Progenitor cell of endocrine pancreas (in vitro differentiated cells): ENCODE measurements around the gene EYS. TPM values are rescaled to one million over a fixed set of nuclear protein-coding genes. Genes with fewer than 3 reads are reported as not detected.
"Not testable (repeated sequence)": the region's sequence is repeated elsewhere in the genome, so short reads cannot be mapped to it uniquely, and the experiment has no call there.

ENCODE experiments used
- DNase-seq: peaks from one replicate; pipeline ENCODE4 v3.0.0; 2021; ENCODE audit warnings: low spot score; ENCODE audit not compliant: unreplicated experiment
- H3K27ac Mint-ChIP-seq: 2 replicates; pipeline ENCODE4 v1.8.0; 2021; ENCODE audit warnings: mild to moderate bottlenecking, moderate library complexity, mixed read lengths
- H3K27me3 Mint-ChIP-seq: 2 replicates; pipeline ENCODE4 v1.8.0; 2021; ENCODE audit warnings: mixed read lengths
- H3K36me3 Mint-ChIP-seq: 2 replicates; pipeline ENCODE4 v1.8.0; 2022; ENCODE audit warnings: mixed read lengths; ENCODE audit not compliant: insufficient read depth
- H3K4me1 Mint-ChIP-seq: 2 replicates; pipeline ENCODE4 v1.8.0; 2021; ENCODE audit warnings: low read depth, mixed read lengths
- H3K4me3 Mint-ChIP-seq: 2 replicates; pipeline ENCODE4 v1.8.0; 2021; ENCODE audit warnings: low read depth, mild to moderate bottlenecking, moderate library complexity, mixed read lengths
- H3K9me3 Mint-ChIP-seq: 2 replicates; pipeline ENCODE4 v1.8.0; 2021; ENCODE audit warnings: low read depth, mixed read lengths
- CTCF ChIP-seq: fragments of 200-600 bp; sonication (generic); IDR thresholded peaks from one replicate; pipeline ENCODE4 v1.5.0; 2021; ENCODE audit warnings: antibody characterized with exemption, mild to moderate bottlenecking; ENCODE audit not compliant: unreplicated experiment
- total RNA-seq: library from RNA; stranded (reverse); gene quantifications from 2 replicates; pipeline ENCODE4 v1.2.1, GENCODE V29; 2021

The EYS gene
- total RNA-seq, 1 donor from 2014 or later: 0.46 TPM

GRCh38 chr6:63968650-63969049, 1738.4 kb downstream of the EYS start:
- no peaks in the 10 kb centered on the region for H3K27me3 Mint-ChIP-seq
- no peak overlapping the region for H3K27ac Mint-ChIP-seq
- no peaks in the 10 kb centered on the region for H3K4me1 Mint-ChIP-seq
- no peak for DNase-seq
- TF ChIP-seq CTCF: no peak
- H3K4me3 Mint-ChIP-seq: no peak overlapping the region
- H3K9me3 Mint-ChIP-seq: no peaks in the 10 kb centered on the region
- H3K36me3 Mint-ChIP-seq: no peaks in the 10 kb centered on the region

- no peaks in the 10 kb centered on the region for H3K9me3 Mint-ChIP-seq
- TF ChIP-seq CTCF: no peak
- no peaks in the 10 kb centered on the region for H3K4me1 Mint-ChIP-seq
- H3K36me3 Mint-ChIP-seq: no peaks in the 10 kb centered on the region
- H3K4me3 Mint-ChIP-seq: no peak overlapping the region
- H3K27ac Mint-ChIP-seq: no peak overlapping the region
- no peak for DNase-seq
- no peaks in the 10 kb centered on the region for H3K27me3 Mint-ChIP-seq
These were observed 1742.7 kb downstream of the EYS start for GRCh38 chr6:63964366-63964765.

GRCh38 chr6:63963769-63964315, 1743.2 kb downstream of the EYS start:
- H3K9me3 Mint-ChIP-seq: no peaks in the 10 kb centered on the region
- H3K4me3 Mint-ChIP-seq: no peak overlapping the region
- no peaks in the 10 kb centered on the region for H3K4me1 Mint-ChIP-seq
- H3K36me3 Mint-ChIP-seq: no peaks in the 10 kb centered on the region
- H3K27ac Mint-ChIP-seq: no peak overlapping the region
- H3K27me3 Mint-ChIP-seq: no peaks in the 10 kb centered on the region
- TF ChIP-seq CTCF: no peak
- no peak for DNase-seq

- H3K9me3 Mint-ChIP-seq, DNase-seq, H3K4me3 Mint-ChIP-seq, H3K27ac Mint-ChIP-seq, H3K4me1 Mint-ChIP-seq, H3K36me3 Mint-ChIP-seq, H3K27me3 Mint-ChIP-seq: not testable (repeated sequence)
These were observed 1753.5 kb downstream of the EYS start for GRCh38 chr6:63953336-63954021.

- no peak overlapping the region for H3K27ac Mint-ChIP-seq
These were observed 1759.1 kb downstream of the EYS start for GRCh38 chr6:63947792-63948529.

More at GRCh38 chr6:63947792-63948529, 1759.1 kb downstream of the EYS start:
- Mint-ChIP-seq H3K4me3 (no peak overlapping the region), H3K27me3 (no peaks in the 10 kb centered on the region), H3K9me3 (no peaks in the 10 kb centered on the region), H3K4me1 (peaks cover 5% of the 10 kb centered on the region), H3K36me3 (no peaks in the 10 kb centered on the region)
- no peak for TF ChIP-seq CTCF
- DNase-seq: no peak
